GM12864 (cell line): Measurements from ENCODE around the gene TSEN54.

Experiments
- DNase-seq: peaks from one replicate; pipeline ENCODE4 v3.0.0-alpha.2; 2011; ENCODE audit warnings: low read depth
- H3K4me3 ChIP-seq: 2 replicates; pipeline ENCODE4 v1.5.1; 2011; ENCODE audit warnings: mild to moderate bottlenecking, low read depth, low read length, control low read depth
- TF ChIP-seq, protein P1 (sequence below): IDR thresholded peaks from 2 replicates; pipeline ENCODE4 v1.5.1; 2011; ENCODE audit warnings: low read depth, mild to moderate bottlenecking, moderate library complexity, low read length, control low read depth, inconsistent platforms; ENCODE audit errors: missing control alignments

TSEN54 gene

DNA sequence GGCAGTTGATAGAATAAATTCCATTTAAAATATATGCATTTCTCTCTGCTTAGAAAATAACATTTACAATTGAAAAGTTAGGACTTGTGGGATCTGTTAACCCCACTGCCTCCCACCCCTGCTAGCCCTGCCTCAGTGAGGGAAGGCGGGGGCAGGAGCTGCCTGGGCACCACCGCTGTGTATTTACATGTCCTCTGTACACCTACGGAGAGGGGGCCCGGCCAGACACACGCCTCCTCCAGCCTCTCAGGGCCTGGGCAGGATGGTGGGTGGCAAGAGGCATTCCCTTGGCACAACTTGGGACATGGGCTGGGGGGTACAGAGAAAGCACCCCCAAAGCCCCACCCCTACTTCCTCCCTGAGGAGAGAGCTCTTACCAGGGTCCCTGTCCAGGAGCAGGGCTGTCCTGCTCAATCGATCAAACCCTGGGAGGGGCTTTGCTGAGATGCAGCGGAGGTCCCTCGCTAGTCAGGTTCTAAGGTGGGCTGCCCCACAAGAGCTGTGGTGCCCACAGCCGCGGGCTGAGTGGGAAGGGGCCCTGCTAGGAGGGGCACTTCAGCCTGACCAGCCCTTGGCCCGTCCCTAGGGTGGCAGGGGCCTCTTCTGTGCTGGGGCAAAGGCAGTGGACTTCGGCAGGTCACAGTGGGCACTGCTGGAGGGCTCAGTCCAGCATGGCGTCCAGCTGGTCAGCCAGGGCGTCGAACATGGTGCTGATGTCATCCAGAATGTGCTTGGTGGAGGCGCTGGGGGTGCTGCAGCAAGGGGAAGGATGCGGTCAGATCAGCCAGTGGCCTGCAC is 15.7 kb upstream of the TSEN54 start:
- TF ChIP-seq, protein P1, sequence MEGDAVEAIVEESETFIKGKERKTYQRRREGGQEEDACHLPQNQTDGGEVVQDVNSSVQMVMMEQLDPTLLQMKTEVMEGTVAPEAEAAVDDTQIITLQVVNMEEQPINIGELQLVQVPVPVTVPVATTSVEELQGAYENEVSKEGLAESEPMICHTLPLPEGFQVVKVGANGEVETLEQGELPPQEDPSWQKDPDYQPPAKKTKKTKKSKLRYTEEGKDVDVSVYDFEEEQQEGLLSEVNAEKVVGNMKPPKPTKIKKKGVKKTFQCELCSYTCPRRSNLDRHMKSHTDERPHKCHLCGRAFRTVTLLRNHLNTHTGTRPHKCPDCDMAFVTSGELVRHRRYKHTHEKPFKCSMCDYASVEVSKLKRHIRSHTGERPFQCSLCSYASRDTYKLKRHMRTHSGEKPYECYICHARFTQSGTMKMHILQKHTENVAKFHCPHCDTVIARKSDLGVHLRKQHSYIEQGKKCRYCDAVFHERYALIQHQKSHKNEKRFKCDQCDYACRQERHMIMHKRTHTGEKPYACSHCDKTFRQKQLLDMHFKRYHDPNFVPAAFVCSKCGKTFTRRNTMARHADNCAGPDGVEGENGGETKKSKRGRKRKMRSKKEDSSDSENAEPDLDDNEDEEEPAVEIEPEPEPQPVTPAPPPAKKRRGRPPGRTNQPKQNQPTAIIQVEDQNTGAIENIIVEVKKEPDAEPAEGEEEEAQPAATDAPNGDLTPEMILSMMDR, result no peak
- H3K4me3 ChIP-seq, result no peak overlapping the region
- no peak for DNase-seq

DNA sequence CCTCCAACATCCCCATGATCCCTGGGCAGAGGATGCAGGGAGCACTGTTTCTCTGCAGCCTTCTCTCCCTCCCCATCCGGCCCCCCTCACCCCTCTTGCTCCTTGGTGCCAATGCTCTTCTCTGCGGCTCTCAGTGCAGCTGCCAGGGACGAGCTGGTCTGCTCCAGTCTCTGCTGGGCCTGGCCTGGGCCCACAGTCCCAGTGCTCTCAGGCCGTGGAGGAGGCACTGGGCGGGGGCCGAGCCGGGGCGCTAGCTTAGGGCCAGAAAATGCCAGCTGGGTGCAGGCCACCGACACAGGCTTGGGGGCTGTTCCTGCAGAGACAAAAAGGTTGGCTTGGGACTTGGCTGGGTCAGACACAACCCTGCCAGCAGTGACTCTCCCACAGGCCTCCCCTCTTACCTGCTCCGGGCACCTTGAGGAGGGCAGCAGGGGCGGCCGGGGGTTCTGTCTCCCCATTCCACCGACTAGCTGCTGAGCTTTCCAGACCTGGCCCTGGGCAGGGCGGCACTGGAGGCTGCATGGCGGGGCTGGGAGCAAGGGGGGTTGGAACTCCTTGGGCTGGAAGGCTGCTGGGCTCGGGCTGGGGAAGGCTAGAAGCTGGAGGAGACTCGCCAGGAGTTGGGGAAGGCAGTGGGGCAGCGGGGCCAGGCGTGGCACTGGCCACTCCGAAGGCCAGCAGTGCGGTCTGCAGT is 14.8 kb upstream of the TSEN54 start:
- TF ChIP-seq, protein P1, result no peak
- DNase-seq, result no peak
- no peak overlapping the region for H3K4me3 ChIP-seq

DNA sequence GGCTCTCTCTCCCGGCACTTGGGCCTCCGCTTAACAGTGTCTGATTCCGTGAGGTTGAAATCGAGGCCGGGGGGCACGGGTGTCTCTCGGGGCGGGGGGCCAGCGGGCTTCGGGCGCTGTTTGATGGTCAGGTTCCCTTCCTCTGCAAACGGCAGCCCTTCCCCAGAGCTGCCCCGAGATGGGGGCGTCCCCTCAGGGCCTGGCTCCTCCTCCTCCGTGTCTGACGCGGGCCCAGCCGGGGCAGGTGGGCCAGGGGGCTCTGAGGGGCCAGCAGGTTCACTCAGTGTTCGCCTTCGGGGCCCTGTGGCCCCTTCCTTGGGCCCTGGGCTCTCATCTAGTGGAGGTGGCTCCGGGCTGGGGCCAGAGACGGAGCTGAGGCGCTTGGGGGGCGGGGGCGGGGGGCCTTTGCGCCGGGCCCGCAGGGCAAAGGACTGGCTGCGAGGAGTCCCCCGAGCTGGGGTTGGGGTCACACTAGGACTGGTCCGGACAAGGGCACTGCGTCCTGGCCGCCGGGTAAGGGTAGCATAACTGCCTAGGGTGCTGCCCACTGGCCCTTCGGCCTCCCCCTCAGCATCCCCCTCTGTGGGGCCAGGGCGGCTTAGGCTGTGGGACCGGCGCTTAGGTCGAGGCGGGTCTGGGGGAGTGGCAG is 14.1 kb upstream of the TSEN54 start:
- TF ChIP-seq, protein P1, result no peak
- H3K4me3 ChIP-seq, result no peak overlapping the region
- DNase-seq, result no peak

DNA sequence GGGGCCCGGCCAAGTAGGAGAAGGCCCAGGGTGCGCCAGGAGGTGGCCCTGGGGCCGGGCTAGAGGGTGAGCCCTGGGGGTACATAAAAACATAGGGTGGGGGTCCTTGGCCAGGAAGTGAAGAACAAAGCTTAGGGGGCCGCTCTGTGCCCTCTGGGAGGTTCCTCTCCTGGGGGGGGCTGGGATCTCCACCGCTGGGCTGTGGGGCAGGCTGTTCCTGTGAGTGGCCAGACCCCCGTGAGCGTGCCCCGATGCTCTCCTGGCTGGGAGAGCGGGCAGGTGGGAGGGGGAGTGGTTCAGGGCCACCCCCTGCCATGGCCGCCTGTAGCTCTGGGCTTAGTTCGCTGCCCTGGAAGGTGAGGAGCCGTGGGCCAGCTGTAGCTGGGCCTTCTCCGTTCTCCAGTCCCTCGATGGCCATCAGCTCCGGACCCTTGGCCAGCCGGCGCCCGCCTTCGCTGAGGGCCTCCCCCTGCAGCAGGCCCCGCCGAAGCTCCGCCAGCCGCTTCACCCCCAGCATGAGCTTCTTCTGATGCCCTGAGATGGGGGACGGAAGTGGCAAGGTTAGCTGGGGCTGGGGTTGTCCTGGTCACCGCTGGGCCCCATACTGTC is 13.5 kb upstream of the TSEN54 start:
- TF ChIP-seq, protein P1, result no peak
- no peak overlapping the region for H3K4me3 ChIP-seq
- DNase-seq, result no peak

DNA sequence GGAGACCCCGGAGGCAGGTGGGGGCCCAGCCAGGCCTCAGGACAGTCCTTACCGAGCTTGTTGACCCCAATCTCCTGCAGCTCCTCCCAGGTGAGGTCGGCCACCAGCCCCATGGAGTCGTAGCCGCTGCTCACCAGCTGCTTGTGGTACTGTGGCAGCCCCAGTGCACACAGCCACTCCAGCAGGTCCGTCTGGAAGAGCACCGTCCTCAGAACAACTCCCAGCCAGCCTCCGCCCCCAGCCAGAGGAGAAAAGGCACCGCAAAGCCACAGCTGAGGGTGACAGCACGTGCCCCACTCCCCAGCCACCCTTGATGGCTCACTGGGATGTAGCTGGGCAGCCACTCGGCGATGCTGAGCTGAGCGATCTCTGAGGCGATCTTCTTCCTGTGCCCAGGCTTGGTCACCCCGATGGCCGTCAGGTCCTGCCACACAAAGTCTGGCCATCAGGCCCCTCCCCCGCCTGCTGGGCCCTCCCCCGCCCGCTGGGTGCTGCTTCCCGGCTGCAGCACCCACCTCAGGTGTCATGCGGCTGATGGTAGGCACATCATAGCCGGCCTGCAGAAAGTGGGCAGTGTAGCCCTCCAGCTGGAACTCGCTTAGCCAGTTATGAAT is 12.9 kb upstream of the TSEN54 start:
- DNase-seq, result no peak
- no peak overlapping the region for H3K4me3 ChIP-seq
- TF ChIP-seq, protein P1, result no peak

DNA sequence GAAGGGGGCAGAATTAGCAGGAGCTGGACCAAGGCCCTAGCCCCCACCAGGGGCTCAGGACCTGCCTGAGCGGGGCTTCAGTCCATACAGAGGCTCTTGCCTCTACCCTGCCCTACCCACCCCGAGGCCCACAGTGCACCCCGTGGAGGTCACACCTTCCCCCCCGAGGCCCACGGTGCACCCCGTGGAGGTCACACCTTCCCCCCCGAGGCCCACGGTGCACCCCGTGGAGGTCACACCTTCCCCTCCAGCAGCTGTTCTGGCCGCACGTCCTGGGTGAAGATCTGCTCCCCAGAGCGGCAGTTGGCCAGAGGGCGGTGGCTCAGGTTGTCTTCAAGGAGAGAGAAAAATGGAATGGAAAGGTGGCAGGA is 12.4 kb upstream of the TSEN54 start:
- TF ChIP-seq, protein P1, result no peak
- no peak for DNase-seq
- H3K4me3 ChIP-seq, result no peak overlapping the region
